Activated naive CD8-positive, alpha-beta T cell (primary cell): ENCODE measurements around the gene LIMS3.
"Not testable (repeated sequence)": the region's sequence is repeated elsewhere in the genome, so short reads cannot be mapped to it uniquely, and the experiment has no call there.

Experiments used
- H3K27ac Mint-ChIP-seq: one replicate; pipeline ENCODE4 v1.8.0; 2021; ENCODE audit warnings: mixed read lengths
- H3K27me3 Mint-ChIP-seq: one replicate; pipeline ENCODE4 v1.8.0; 2021; ENCODE audit warnings: mixed read lengths
- H3K36me3 Mint-ChIP-seq: one replicate; pipeline ENCODE4 v1.8.0; 2021; ENCODE audit warnings: mixed read lengths
- H3K4me1 Mint-ChIP-seq: one replicate; pipeline ENCODE4 v1.8.0; 2021; ENCODE audit warnings: low read depth, mixed read lengths
- H3K4me3 Mint-ChIP-seq: one replicate; pipeline ENCODE4 v1.8.0; 2021; ENCODE audit warnings: mild to moderate bottlenecking, mixed read lengths
- H3K9me3 Mint-ChIP-seq: one replicate; pipeline ENCODE4 v1.8.0; 2021; ENCODE audit warnings: low read depth, mixed read lengths

The LIMS3 gene

GRCh38 chr2:109913911-109914310, 15.4 kb downstream of the LIMS3 start:
- not testable (repeated sequence) for H3K4me1 Mint-ChIP-seq, H3K27ac Mint-ChIP-seq, H3K27me3 Mint-ChIP-seq, H3K36me3 Mint-ChIP-seq, H3K4me3 Mint-ChIP-seq, H3K9me3 Mint-ChIP-seq

GRCh38 chr2:109914552-109914951, 16.1 kb downstream of the LIMS3 start:
- not testable (repeated sequence) for H3K4me1 Mint-ChIP-seq, H3K27ac Mint-ChIP-seq, H3K27me3 Mint-ChIP-seq, H3K9me3 Mint-ChIP-seq, H3K4me3 Mint-ChIP-seq, H3K36me3 Mint-ChIP-seq

- H3K4me1 Mint-ChIP-seq, H3K4me3 Mint-ChIP-seq, H3K27me3 Mint-ChIP-seq, H3K9me3 Mint-ChIP-seq, H3K27ac Mint-ChIP-seq, H3K36me3 Mint-ChIP-seq: not testable (repeated sequence)
These were observed 17.3 kb downstream of the LIMS3 start for GRCh38 chr2:109915830-109916229.

GRCh38 chr2:109920162-109920561, 21.7 kb downstream of the LIMS3 start:
- H3K27me3 Mint-ChIP-seq, H3K4me1 Mint-ChIP-seq, H3K36me3 Mint-ChIP-seq, H3K9me3 Mint-ChIP-seq, H3K4me3 Mint-ChIP-seq, H3K27ac Mint-ChIP-seq: not testable (repeated sequence)

- H3K9me3 Mint-ChIP-seq, result not testable (repeated sequence)
These were observed 23.3 kb downstream of the LIMS3 start for GRCh38 chr2:109921543-109922384.

GRCh38 chr2:109924481-109924880, 26.0 kb downstream of the LIMS3 start:
- not testable (repeated sequence) for H3K27me3 Mint-ChIP-seq, H3K27ac Mint-ChIP-seq, H3K4me3 Mint-ChIP-seq, H3K36me3 Mint-ChIP-seq, H3K4me1 Mint-ChIP-seq, H3K9me3 Mint-ChIP-seq

More at GRCh38 chr2:109921543-109922384, 23.3 kb downstream of the LIMS3 start:
- H3K4me3 Mint-ChIP-seq, H3K27me3 Mint-ChIP-seq, H3K36me3 Mint-ChIP-seq, H3K27ac Mint-ChIP-seq, H3K4me1 Mint-ChIP-seq: not testable (repeated sequence)

DNA sequence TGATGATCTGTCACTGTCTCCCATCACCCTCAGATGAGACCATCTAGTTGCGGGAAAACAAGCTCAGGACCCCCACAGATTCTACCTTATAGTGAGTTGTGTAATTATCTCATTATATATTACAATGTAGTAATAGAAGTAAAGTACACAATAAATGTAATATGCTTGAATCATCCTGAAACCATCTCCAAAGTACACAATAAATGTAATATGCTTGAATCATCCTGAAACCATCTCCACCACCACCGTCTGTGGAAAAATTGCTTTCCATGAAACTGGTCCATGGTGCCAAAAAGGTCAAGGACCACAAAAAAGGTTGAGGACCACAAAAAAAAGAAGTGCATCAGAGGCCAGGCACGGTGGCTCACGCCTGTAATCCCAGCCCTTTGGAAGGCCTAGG, 29.3 kb downstream of the LIMS3 start:
- H3K27me3 Mint-ChIP-seq, H3K4me1 Mint-ChIP-seq, H3K27ac Mint-ChIP-seq, H3K9me3 Mint-ChIP-seq, H3K36me3 Mint-ChIP-seq, H3K4me3 Mint-ChIP-seq: not testable (repeated sequence)

DNA sequence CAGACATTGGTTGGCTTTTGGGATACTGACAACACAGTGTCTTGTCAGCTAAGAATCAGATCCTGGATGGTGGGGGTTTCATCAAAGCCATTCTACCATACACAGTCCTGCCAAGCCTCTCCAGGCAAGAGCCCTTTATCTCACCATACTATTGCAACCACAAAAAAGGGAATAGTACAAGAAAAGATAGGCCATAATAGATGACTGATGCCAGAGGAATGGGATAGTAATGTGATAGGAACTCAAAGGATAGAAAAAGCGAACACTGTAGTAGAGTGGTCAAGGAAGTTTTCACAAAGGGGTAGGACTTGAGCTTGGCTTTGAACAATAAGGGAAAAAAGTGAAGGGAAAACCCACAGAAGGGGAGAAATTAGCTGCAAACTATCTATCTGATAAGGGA, 30.7 kb downstream of the LIMS3 start:
- not testable (repeated sequence) for H3K36me3 Mint-ChIP-seq, H3K4me1 Mint-ChIP-seq, H3K27ac Mint-ChIP-seq, H3K9me3 Mint-ChIP-seq, H3K4me3 Mint-ChIP-seq, H3K27me3 Mint-ChIP-seq

DNA sequence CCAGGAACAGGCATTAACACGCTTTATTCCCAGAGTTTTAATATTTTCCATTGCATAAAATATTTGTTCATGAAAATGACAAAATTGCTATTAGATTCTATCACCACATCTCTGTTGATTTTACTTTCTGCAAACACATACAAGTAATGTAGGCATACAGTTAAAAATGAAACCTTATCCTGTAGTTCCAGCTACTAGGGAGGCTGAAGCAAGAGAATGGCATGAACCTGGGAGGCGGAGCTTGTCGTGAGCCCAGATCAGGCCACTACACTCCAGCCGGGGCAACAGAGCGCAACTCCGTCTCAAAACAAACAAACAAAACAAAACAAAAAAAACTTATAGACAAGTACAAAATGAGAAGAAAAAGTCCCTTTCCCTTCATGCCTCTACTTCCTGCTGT, 38.0 kb downstream of the LIMS3 start:
- not testable (repeated sequence) for H3K9me3 Mint-ChIP-seq

GRCh38 chr2:109945362-109945761, 46.9 kb downstream of the LIMS3 start:
- H3K36me3 Mint-ChIP-seq, H3K4me1 Mint-ChIP-seq, H3K27me3 Mint-ChIP-seq, H3K27ac Mint-ChIP-seq, H3K9me3 Mint-ChIP-seq, H3K4me3 Mint-ChIP-seq: not testable (repeated sequence)

More for the DNA sequence above, 38.0 kb downstream of the LIMS3 start:
- not testable (repeated sequence) for H3K4me3 Mint-ChIP-seq, H3K36me3 Mint-ChIP-seq, H3K27me3 Mint-ChIP-seq, H3K27ac Mint-ChIP-seq, H3K4me1 Mint-ChIP-seq

DNA sequence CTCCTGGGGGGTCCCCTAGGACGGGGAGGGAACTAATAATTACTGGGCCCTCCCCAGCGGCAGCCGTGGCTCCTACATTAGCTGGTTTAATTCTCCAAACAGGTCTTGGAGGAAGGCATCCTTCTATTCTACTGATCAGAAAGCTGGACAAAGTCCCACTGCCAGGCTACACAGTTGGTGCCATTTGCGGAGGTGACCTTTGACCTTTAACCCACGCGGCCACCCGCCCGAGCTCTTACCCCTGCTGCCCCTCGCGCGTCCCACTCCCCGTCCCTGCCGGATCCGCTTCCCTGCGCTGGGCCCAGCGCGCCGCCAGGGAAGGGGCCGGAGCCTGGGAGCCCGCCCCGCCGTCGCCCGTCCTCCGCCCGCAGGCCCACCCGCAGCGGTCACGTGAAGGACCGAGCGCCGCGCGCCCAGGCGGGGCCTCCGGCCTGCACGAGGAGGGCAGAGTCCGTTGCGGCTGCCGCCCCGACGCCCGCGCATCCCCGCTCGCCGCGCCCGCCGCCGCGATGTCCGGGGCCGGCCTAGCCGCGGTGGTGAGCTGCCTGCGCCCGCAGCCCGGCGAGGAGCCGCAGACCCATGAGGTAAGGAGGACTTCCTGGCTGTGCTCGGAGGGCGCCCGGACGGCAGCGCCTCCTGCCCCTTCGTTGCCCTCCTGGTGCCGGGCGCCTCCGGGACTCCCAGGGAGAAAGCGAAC, 48.9 kb downstream of the LIMS3 start:
- not testable (repeated sequence) for H3K27ac Mint-ChIP-seq, H3K4me1 Mint-ChIP-seq, H3K4me3 Mint-ChIP-seq, H3K27me3 Mint-ChIP-seq, H3K36me3 Mint-ChIP-seq, H3K9me3 Mint-ChIP-seq

DNA sequence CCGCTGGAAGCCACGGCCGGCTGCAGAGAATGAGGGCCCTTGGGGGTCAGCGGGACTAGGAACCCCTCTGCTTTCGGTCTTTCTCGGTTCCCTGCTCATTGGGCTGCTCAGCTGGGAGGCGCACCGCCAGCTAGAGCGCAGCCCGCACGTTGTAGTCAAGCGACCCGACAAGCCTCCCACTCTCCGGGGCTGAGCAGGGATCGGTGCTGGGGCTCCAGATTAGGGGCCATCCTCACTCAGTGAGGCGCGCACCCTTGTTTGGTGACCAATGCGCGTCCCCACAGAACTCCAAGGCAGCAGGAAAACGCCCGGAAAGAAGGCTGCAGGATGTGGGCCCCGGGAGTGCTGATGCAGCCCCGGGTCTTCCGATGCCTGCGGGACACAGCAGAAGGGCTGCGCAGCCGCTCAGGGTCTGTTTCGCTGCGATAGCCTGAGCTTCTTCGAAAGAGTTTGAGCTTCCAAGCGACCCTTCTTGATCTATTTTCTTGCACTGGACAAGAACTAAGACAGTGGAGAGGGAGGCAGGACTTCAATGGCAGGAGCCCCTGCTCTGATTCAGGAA, 49.6 kb downstream of the LIMS3 start:
- not testable (repeated sequence) for H3K36me3 Mint-ChIP-seq, H3K4me1 Mint-ChIP-seq, H3K27me3 Mint-ChIP-seq, H3K9me3 Mint-ChIP-seq, H3K4me3 Mint-ChIP-seq, H3K27ac Mint-ChIP-seq

DNA sequence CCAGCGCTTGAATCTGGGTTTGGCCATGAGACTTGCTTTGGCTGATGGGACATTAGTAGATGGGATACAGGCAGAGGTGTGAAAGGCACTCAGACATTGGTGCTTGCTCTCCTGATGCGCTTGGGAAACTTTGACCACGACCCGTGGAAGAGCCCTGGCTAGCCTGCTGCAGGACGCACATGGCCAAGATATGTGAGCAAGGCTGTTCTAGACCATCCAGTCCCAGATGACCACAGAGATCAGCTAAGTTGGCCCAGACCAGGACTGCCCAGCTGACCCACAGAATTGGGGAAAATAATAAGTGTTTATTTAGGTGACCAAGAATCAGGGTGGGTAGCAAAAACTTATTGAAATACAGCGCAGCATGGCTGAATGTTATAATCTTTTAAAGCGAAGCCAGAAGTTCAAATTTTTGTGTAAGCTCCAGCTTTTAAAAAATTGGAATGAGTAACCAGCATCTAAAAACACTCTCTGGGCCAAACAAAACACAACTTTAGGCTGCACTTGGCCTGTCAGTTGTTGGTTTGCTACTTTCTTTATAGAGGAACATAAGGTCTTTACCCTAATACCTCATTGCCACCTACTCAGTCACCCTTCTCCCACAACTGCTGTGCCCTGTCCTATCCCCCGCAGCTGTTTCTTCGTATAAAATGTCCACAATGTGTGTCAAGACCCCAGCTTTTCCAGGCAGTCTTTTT, 51.8 kb downstream of the LIMS3 start:
- H3K36me3 Mint-ChIP-seq, H3K27me3 Mint-ChIP-seq, H3K9me3 Mint-ChIP-seq, H3K4me1 Mint-ChIP-seq, H3K27ac Mint-ChIP-seq, H3K4me3 Mint-ChIP-seq: not testable (repeated sequence)

DNA sequence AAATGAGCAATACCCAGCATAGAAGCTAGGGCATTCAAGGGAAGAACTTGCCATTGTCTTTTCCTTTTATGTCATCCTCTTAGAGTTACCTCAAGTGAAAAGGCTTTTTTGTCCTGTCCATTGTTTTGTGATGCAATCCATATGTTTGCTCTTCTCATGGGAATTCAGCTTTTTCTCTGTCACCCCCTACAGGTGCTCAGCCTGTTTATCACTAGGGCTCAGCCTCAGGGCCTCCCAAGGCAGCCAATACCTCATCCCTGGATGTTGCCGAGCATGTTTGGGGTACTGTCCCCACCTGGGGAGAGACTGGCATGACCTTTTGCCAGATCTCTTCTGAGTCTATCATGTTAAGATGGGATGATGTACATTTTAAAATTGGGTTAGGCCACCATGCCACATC, 65.5 kb downstream of the LIMS3 start:
- not testable (repeated sequence) for H3K36me3 Mint-ChIP-seq, H3K27ac Mint-ChIP-seq, H3K9me3 Mint-ChIP-seq, H3K4me1 Mint-ChIP-seq, H3K27me3 Mint-ChIP-seq, H3K4me3 Mint-ChIP-seq

GRCh38 chr2:109965482-109965881, 67.0 kb downstream of the LIMS3 start:
- H3K4me1 Mint-ChIP-seq, H3K27me3 Mint-ChIP-seq, H3K36me3 Mint-ChIP-seq, H3K9me3 Mint-ChIP-seq, H3K4me3 Mint-ChIP-seq, H3K27ac Mint-ChIP-seq: not testable (repeated sequence)
